ENCODE results near the gene APBB3. TPM values are rescaled to one million over a fixed set of nuclear protein-coding genes. Genes with fewer than 3 reads are reported as not detected.

The APBB3 gene
- total and polyA plus RNA-seq, 9 of the 15 experiments (the other 6 are each of a cell fraction or from before 2014, with no cell fraction given), result 0.17 to 24.3 (median 9.5) TPM

DNA sequence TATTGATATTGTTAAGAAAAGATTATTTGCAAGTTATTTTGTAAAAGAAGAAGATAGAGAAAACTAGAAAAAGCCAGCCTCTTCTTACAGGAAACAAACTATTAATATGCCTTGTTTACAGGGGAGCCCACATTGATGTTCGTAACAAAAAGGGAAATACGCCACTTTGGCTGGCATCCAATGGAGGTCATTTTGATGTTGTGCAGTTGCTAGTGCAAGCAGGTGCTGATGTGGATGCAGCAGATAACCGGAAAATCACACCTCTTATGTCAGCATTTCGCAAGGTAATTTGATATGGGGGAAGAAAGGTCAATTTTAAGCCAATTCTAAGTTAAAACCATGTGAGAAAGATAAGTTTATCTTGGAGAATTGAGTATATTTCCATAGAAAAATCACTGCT, 54.5 kb downstream of the APBB3 start:
- no peak for DNase-seq (ENCODE audit: extremely low read depth in 1 of 4, low spot score in 3 of 4)
- Histone ChIP-seq H2AFZ (ENCODE audit: low read depth, low read length) (no peak overlapping the region), H3K9me3 (replicated peaks; ENCODE audit: control insufficient read depth, insufficient read depth, low read depth, low read length) (peaks cover 2% of the 10 kb centered on the region; the same call in 1 of the 2 replicates), H3K4me2 (ENCODE audit: insufficient read depth, low read length) (no peak overlapping the region), H4K20me1 (replicated peaks; ENCODE audit: control insufficient read depth, insufficient read depth, low read length) (no peaks in the 10 kb centered on the region), H3K4me3 (no peak overlapping the region), H3K9ac (ENCODE audit: insufficient read depth in 1 of 2, low read depth in 2 of 2, low read length in 2 of 2) (no peak overlapping the region), H3K27me3 (ENCODE audit: control insufficient read depth in 2 of 2, insufficient read depth in 2 of 2, low read length in 2 of 2) (no peaks in the 10 kb centered on the region), H3K27ac (ENCODE audit: extremely low read depth, low read depth, low read length) (no peak overlapping the region), H3K36me3 (ENCODE audit: control insufficient read depth, insufficient read depth, low read length) (peaks cover 94% of the 10 kb centered on the region), H3K79me2 (ENCODE audit: control insufficient read depth, insufficient read depth, low read length) (no peaks in the 10 kb centered on the region), H3K4me1 (replicated peaks in 1 of 2; ENCODE audit: control insufficient read depth in 2 of 2, insufficient read depth in 2 of 2, low read length in 2 of 2) (no peaks in the 10 kb centered on the region), H3K9me1 (ENCODE audit: control insufficient read depth, insufficient read depth, low read length) (no peaks in the 10 kb centered on the region)
- ChIA-PET CTCF (ENCODE audit: low intra/inter-chr PET ratio) (no interaction called here), POLR2A (no interaction called here)
- 98% methylated on average over 4 of the region's 4 CpGs for WGBS (ENCODE audit: insufficient coverage, low coverage, missing lambda C conversion rate)
- intact Hi-C loops (cut with micrococcal nuclease) (no loop called here), in situ Hi-C loops (cut with MboI) (no loop called here)
- ATAC-seq, result no peak
- FAIRE-seq, result no peak
- BruUV-seq (replicated peaks), result no TSS peak
- no peak for TF ChIP-seq ZNF217 (CRISPR knock-in tag; IDR thresholded peaks at IDR 0.05)
- TF ChIP-seq ERF (CRISPR knock-in tag; IDR thresholded peaks at IDR 0.05), result no peak
- TF ChIP-seq, protein P1, sequence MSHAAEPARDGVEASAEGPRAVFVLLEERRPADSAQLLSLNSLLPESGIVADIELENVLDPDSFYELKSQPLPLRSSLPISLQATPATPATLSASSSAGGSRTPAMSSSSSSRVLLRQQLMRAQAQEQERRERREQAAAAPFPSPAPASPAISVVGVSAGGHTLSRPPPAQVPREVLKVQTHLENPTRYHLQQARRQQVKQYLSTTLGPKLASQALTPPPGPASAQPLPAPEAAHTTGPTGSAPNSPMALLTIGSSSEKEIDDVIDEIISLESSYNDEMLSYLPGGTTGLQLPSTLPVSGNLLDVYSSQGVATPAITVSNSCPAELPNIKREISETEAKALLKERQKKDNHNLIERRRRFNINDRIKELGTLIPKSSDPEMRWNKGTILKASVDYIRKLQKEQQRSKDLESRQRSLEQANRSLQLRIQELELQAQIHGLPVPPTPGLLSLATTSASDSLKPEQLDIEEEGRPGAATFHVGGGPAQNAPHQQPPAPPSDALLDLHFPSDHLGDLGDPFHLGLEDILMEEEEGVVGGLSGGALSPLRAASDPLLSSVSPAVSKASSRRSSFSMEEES (CRISPR knock-in tag; IDR thresholded peaks at IDR 0.05), result no peak
- no peak for TF ChIP-seq SMARCE1 (IDR thresholded peaks at IDR 0.05)
- no peak for TF ChIP-seq ETV6 (IDR thresholded peaks at IDR 0.05; ENCODE audit: borderline replicate concordance in 1 of 2, low read depth in 2 of 2, low read length in 1 of 2)
- TF ChIP-seq ETV6 (CRISPR knock-in tag; IDR thresholded peaks at IDR 0.05; ENCODE audit: borderline replicate concordance), result no peak
- no peak for TF ChIP-seq HINFP (tag; conservative IDR thresholded peaks at IDR 0.05; ENCODE audit: low read depth)
- TF ChIP-seq ZNF512 (tag; IDR thresholded peaks at IDR 0.05), result no peak
- TF ChIP-seq NELFE (IDR thresholded peaks at IDR 0.05; ENCODE audit: insufficient read depth, insufficient read length), result no peak
- no peak for TF ChIP-seq ZNF174 (CRISPR knock-in tag; IDR thresholded peaks at IDR 0.05)

All from K562 (cell line).